Measurements from ENCODE around the gene KRTAP12-2.

KRTAP12-2 gene

DNA sequence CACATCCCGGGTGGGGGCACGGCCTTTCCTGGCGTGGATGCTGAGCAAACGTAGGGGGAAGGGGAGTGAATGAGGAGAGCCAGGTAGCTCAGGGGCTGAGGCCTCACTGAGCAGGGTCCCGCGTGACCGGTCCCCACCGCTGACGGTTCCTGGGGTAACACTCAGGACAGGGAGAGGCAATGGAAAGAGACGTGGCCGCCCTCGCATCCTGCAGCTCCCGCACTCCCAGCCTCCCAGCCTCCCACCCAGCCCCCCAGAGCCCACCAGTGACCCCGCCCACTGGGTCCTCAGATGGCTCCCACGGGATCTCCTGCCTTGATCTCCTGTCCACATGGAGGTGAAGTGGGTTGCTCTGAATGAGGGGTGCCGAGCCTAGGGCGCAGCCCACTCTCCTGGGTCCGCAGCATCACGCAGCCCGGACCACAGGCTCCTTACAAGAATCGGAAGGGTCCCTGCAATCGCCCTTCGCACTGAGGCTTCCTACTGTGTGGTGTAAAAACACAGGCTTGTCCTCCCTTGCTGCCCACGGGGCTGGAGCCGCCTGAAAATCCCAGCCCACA lies 42.2 kb upstream of the KRTAP12-2 start:
- H3K4me2 ChIP-seq (ENCODE audit: low read depth, low read length): no peak overlapping the region
- H3K4me3 ChIP-seq (ENCODE audit: low read length): no peak overlapping the region
- no peak overlapping the region for H3K27ac ChIP-seq (ENCODE audit: low read length)
- no peaks in the 10 kb centered on the region for H3F3A ChIP-seq (ENCODE audit: insufficient read depth, low read length)
- no peaks in the 10 kb centered on the region for H3K79me2 ChIP-seq (ENCODE audit: low read length)
- no peak overlapping the region for H3K9ac ChIP-seq (ENCODE audit: low read length)
- H3K36me3 ChIP-seq (replicated peaks; ENCODE audit: insufficient read depth, low read length): no peaks in the 10 kb centered on the region
- H3K9me3 ChIP-seq (replicated peaks; ENCODE audit: insufficient read depth, low read length): no peaks in the 10 kb centered on the region
- H3K4me1 ChIP-seq (ENCODE audit: low read length): no peaks in the 10 kb centered on the region
- no peak for DNase-seq
- no peak overlapping the region for H2AFZ ChIP-seq (ENCODE audit: low read length)
- TF ChIP-seq EZH2 (optimal IDR thresholded peaks at IDR 0.05; ENCODE audit: low read depth, low read length) (no peak), EZH2phosphoT487 (IDR thresholded peaks at IDR 0.05; ENCODE audit: low read length) (no peak)
- TF ChIP-seq, protein P1, sequence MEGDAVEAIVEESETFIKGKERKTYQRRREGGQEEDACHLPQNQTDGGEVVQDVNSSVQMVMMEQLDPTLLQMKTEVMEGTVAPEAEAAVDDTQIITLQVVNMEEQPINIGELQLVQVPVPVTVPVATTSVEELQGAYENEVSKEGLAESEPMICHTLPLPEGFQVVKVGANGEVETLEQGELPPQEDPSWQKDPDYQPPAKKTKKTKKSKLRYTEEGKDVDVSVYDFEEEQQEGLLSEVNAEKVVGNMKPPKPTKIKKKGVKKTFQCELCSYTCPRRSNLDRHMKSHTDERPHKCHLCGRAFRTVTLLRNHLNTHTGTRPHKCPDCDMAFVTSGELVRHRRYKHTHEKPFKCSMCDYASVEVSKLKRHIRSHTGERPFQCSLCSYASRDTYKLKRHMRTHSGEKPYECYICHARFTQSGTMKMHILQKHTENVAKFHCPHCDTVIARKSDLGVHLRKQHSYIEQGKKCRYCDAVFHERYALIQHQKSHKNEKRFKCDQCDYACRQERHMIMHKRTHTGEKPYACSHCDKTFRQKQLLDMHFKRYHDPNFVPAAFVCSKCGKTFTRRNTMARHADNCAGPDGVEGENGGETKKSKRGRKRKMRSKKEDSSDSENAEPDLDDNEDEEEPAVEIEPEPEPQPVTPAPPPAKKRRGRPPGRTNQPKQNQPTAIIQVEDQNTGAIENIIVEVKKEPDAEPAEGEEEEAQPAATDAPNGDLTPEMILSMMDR (IDR thresholded peaks at IDR 0.05; ENCODE audit: low read length): no peak
- no peaks in the 10 kb centered on the region for H4K20me1 ChIP-seq (ENCODE audit: insufficient read depth, low read length)
- H3K9me2 ChIP-seq (replicated peaks; ENCODE audit: insufficient read depth, low read length): no peaks in the 10 kb centered on the region
- H3K27me3 ChIP-seq (replicated peaks; ENCODE audit: insufficient read depth, low read length): peaks cover 90% of the 10 kb centered on the region

DNA sequence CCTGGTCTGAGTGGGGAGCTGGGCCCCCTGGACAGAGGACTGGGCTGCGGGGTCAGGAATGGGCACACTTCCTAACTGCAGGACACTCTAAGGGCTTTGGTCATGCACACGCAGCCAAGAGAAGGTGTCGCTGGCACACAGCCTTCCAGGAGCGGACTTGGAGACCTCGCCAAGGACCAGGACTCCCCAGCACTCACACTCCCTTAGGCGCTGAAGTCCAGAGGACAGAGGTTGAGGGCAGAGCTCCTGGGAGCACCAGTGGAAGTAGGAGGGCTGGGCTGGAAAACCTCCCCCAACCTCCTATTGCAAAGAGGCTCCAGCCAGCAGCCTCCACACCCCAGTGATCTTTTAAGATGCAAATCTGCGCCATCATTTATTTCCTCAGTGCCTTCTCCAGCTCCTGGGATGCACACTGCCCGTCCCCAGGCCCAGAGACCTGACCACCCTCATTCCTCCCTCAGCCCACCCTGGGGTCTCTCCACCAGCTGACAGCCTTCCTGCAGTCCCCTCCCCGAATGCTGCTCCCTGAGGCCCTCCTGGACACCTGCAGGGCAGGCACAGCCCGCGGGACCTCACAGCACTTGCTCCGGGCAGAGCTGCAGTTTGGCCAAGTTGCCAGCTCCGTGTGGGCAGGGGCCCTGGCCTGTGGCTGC lies 41.6 kb upstream of the KRTAP12-2 start:
- Histone ChIP-seq H2AFZ (ENCODE audit: low read length) (no peak overlapping the region), H3K4me3 (ENCODE audit: low read length) (no peak overlapping the region), H4K20me1 (ENCODE audit: insufficient read depth, low read length) (no peaks in the 10 kb centered on the region), H3K4me1 (ENCODE audit: low read length) (no peaks in the 10 kb centered on the region), H3F3A (ENCODE audit: insufficient read depth, low read length) (no peaks in the 10 kb centered on the region), H3K9ac (ENCODE audit: low read length) (no peak overlapping the region), H3K9me2 (replicated peaks; ENCODE audit: insufficient read depth, low read length) (no peaks in the 10 kb centered on the region), H3K9me3 (replicated peaks; ENCODE audit: insufficient read depth, low read length) (no peaks in the 10 kb centered on the region), H3K27me3 (replicated peaks; ENCODE audit: insufficient read depth, low read length) (peaks cover 90% of the 10 kb centered on the region), H3K36me3 (replicated peaks; ENCODE audit: insufficient read depth, low read length) (no peaks in the 10 kb centered on the region), H3K79me2 (ENCODE audit: low read length) (no peaks in the 10 kb centered on the region), H3K27ac (ENCODE audit: low read length) (no peak overlapping the region), H3K4me2 (ENCODE audit: low read depth, low read length) (no peak overlapping the region)
- DNase-seq: no peak
- TF ChIP-seq, protein P1 (IDR thresholded peaks at IDR 0.05; ENCODE audit: low read length): no peak
- TF ChIP-seq EZH2 (optimal IDR thresholded peaks at IDR 0.05; ENCODE audit: low read depth, low read length) (no peak), EZH2phosphoT487 (IDR thresholded peaks at IDR 0.05; ENCODE audit: low read length) (no peak)

DNA sequence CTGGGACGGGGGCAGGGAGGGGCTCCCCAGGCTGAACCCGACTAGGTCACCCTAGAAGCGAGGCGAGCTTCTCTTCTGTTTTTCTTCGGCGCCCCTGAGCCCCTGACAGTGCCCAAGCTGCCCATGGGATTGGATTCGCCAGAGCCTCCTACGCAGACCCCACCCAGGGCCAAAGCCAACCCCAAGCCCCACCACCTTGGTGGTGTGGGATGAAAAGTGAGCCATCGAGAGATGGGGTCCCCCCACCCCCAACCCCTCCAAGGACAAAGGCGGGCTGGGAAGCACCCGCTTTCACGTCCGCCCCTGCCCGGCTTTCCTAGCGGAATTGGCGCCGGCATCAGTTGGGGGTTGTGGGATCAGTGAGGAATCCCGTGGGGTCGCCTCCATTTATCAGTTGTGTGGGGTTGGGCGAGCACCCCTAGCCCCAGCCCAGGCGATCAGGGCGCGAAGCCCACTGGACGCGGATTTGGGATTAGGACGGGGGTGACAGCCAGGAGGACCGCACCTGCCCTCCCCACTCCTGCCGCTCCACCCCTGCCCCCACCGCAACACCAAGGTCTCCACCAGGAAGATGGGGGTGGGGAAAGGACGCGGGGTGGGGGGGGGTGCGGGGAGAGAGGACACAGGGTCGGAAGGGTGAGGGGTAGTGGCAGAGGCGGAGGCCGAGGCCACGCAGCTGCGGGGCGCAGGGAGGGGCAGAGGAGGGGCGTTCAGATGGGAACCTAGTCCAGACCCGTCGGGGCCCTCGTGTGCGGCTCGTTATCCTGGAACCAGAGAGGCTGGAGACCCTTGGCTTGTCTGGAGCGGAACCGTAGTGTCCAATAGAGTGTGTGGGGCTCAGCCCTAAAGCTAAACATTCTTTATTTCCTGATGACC lies 40.2 kb upstream of the KRTAP12-2 start:
- Histone ChIP-seq H2AFZ (ENCODE audit: low read length) (no peak overlapping the region), H3K9me3 (replicated peaks; ENCODE audit: insufficient read depth, low read length) (no peaks in the 10 kb centered on the region), H3K27ac (ENCODE audit: low read length) (no peak overlapping the region), H4K20me1 (ENCODE audit: insufficient read depth, low read length) (no peaks in the 10 kb centered on the region), H3K9me2 (replicated peaks; ENCODE audit: insufficient read depth, low read length) (no peaks in the 10 kb centered on the region), H3K27me3 (replicated peaks; ENCODE audit: insufficient read depth, low read length) (peaks cover 90% of the 10 kb centered on the region), H3F3A (ENCODE audit: insufficient read depth, low read length) (no peaks in the 10 kb centered on the region), H3K4me3 (ENCODE audit: low read length) (no peak overlapping the region), H3K36me3 (replicated peaks; ENCODE audit: insufficient read depth, low read length) (no peaks in the 10 kb centered on the region), H3K9ac (ENCODE audit: low read length) (no peak overlapping the region), H3K79me2 (ENCODE audit: low read length) (no peaks in the 10 kb centered on the region), H3K4me1 (ENCODE audit: low read length) (no peaks in the 10 kb centered on the region), H3K4me2 (ENCODE audit: low read depth, low read length) (no peak overlapping the region)
- no peak for DNase-seq
- TF ChIP-seq, protein P1 (IDR thresholded peaks at IDR 0.05; ENCODE audit: low read length): no peak
- TF ChIP-seq EZH2phosphoT487 (IDR thresholded peaks at IDR 0.05; ENCODE audit: low read length) (no peak), EZH2 (optimal IDR thresholded peaks at IDR 0.05; ENCODE audit: low read depth, low read length) (no peak)

Data from MM.1S (cell line).